GM15510 (cell line): ENCODE data around the gene ZNF473.

Source experiments
- POLR2A ChIP-seq: IDR thresholded peaks from 3 replicates; pipeline ENCODE4 v1.6.1; 2011; ENCODE audit warnings: borderline replicate concordance; ENCODE audit not compliant: insufficient read length; ENCODE audit errors: extremely low read depth

ZNF473 gene

GRCh38 chr19:50025794-50026549 lies at the start of gene ZNF473:
Gene ZNF473, plus strand, starts transcription at chr19:50026005. Its CDS starts 5,078 bp downstream, at chr19:50031083.
- peak; percentile 83 for TF ChIP-seq POLR2A

GRCh38 chr19:49976496-49976895 lies 49.3 kb upstream of the ZNF473 start:
- no peak for TF ChIP-seq POLR2A

GRCh38 chr19:49977076-49977475 lies 48.7 kb upstream of the ZNF473 start:
- TF ChIP-seq POLR2A, result no peak

- no peak for TF ChIP-seq POLR2A
These were observed 47.9 kb upstream of the ZNF473 start for GRCh38 chr19:49977881-49978280.

- no peak for TF ChIP-seq POLR2A
These were observed 47.5 kb upstream of the ZNF473 start for GRCh38 chr19:49978324-49978723.

GRCh38 chr19:49981603-49982593 lies 43.9 kb upstream of the ZNF473 start:
- no peak for TF ChIP-seq POLR2A

- no peak for TF ChIP-seq POLR2A
These were observed 42.1 kb upstream of the ZNF473 start for GRCh38 chr19:49983645-49984229.

- TF ChIP-seq POLR2A, result no peak
These were observed 41.3 kb upstream of the ZNF473 start for GRCh38 chr19:49984491-49984890.

- TF ChIP-seq POLR2A, result no peak
These were observed 39.9 kb upstream of the ZNF473 start for GRCh38 chr19:49985871-49986270.

- no peak for TF ChIP-seq POLR2A
These were observed 39.5 kb upstream of the ZNF473 start for GRCh38 chr19:49986354-49986753.

- TF ChIP-seq POLR2A, result no peak
These were observed 38.6 kb upstream of the ZNF473 start for GRCh38 chr19:49987159-49987698.

GRCh38 chr19:49988007-49988406 lies 37.8 kb upstream of the ZNF473 start:
- no peak for TF ChIP-seq POLR2A

GRCh38 chr19:49988433-49988832 lies 37.4 kb upstream of the ZNF473 start:
- no peak for TF ChIP-seq POLR2A

- TF ChIP-seq POLR2A, result no peak
These were observed 28.1 kb upstream of the ZNF473 start for GRCh38 chr19:49997709-49998108.
